Islet precursor cell (in vitro differentiated cells): ENCODE results near the gene CERK.

Source experiments
- DNase-seq: peaks from one replicate; pipeline ENCODE4 v3.0.0-alpha.2; 2018

CERK gene

GRCh38 chr22:46764779-46765485 is 26.9 kb upstream of the CERK start:
- no peak for DNase-seq

GRCh38 chr22:46764140-46764680 is 26.2 kb upstream of the CERK start:
- DNase-seq, result no peak

GRCh38 chr22:46763051-46763705 is 25.1 kb upstream of the CERK start:
- no peak for DNase-seq

- peak; percentile 95 for DNase-seq
Observed at GRCh38 chr22:46762238-46763050, 24.4 kb upstream of the CERK start, which contains the start of gene TBC1D22A. Gene TBC1D22A (plus strand): TSS chr22:46762650. CDS start chr22:46762787, 137 bp downstream.

- DNase-seq, result no peak
Observed at GRCh38 chr22:46761539-46762237, 23.6 kb upstream of the CERK start.

GRCh38 chr22:46761017-46761416 is 23.0 kb upstream of the CERK start:
- no peak for DNase-seq

- peak; percentile 93 for DNase-seq
Observed at GRCh38 chr22:46758867-46759290, 20.8 kb upstream of the CERK start.

- no peak for DNase-seq
Observed at GRCh38 chr22:46758121-46758520, 20.1 kb upstream of the CERK start.

GRCh38 chr22:46757104-46757503 is 19.1 kb upstream of the CERK start:
- DNase-seq, result no peak

GRCh38 chr22:46756097-46756496 is 18.0 kb upstream of the CERK start:
- no peak for DNase-seq

- no peak for DNase-seq
Observed at GRCh38 chr22:46755525-46755924, 17.5 kb upstream of the CERK start.

- DNase-seq, result no peak
Observed at GRCh38 chr22:46754826-46755225, 16.8 kb upstream of the CERK start.

GRCh38 chr22:46754110-46754799 is 16.2 kb upstream of the CERK start:
- DNase-seq, result peak; percentile 91

- DNase-seq, result no peak
Observed at GRCh38 chr22:46753761-46754109, 15.7 kb upstream of the CERK start.

- DNase-seq, result peak; percentile 34
Observed at GRCh38 chr22:46753360-46753759, 15.3 kb upstream of the CERK start.

GRCh38 chr22:46752988-46753310 is 14.9 kb upstream of the CERK start:
- peak; percentile 42 for DNase-seq

GRCh38 chr22:46752286-46752987 is 14.4 kb upstream of the CERK start:
- DNase-seq, result no peak

- peak; percentile 35 for DNase-seq
Observed at GRCh38 chr22:46750863-46751443, 12.9 kb upstream of the CERK start.

- DNase-seq, result peak; percentile 33
Observed at GRCh38 chr22:46750530-46750800, 12.4 kb upstream of the CERK start.

- DNase-seq, result peak; percentile 46
Observed at GRCh38 chr22:46749682-46750529, 11.9 kb upstream of the CERK start.
